Fibroblast of mammary gland (primary cell): ENCODE results near the gene RASAL2.
A peak's percentile ranks its signal among the peaks of the same experiment; 100 is the strongest.

Experiments
- DNase-seq: peaks from one replicate; pipeline ENCODE4 v3.0.0-alpha.2; 2010; ENCODE audit warnings: low read depth
- H3K4me3 ChIP-seq: 2 replicates; pipeline ENCODE4 v1.5.1; 2011; ENCODE audit warnings: low read depth, mild to moderate bottlenecking, low read length, moderate library complexity; ENCODE audit not compliant: control insufficient read depth
- TF ChIP-seq, protein P1 (sequence below): conservative IDR thresholded peaks from 2 replicates; pipeline ENCODE4 v1.5.1; 2011; ENCODE audit warnings: low read depth, low read length, inconsistent platforms; ENCODE audit not compliant: control insufficient read depth, insufficient read depth

The RASAL2 gene

DNA sequence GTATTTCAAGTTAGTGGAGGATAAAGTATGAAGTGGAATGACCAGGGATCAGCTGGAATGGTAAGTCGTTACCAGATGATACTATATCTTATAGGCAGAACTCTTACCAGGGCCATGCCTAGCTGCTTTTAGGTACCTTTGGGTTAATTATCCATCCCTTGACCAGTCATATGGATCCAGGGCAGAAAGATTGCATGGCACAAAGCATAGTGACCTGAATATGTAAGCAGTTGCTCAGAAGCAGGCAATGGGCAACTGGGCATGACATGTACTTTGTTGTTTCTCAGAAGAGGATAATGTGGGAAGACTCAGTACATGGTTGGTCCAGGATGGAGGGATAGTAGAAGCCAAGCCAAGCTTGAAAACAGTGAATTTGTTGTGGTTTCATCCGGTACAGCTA lies 315.6 kb downstream of the RASAL2 start:
- no peak for DNase-seq
- TF ChIP-seq, protein P1, sequence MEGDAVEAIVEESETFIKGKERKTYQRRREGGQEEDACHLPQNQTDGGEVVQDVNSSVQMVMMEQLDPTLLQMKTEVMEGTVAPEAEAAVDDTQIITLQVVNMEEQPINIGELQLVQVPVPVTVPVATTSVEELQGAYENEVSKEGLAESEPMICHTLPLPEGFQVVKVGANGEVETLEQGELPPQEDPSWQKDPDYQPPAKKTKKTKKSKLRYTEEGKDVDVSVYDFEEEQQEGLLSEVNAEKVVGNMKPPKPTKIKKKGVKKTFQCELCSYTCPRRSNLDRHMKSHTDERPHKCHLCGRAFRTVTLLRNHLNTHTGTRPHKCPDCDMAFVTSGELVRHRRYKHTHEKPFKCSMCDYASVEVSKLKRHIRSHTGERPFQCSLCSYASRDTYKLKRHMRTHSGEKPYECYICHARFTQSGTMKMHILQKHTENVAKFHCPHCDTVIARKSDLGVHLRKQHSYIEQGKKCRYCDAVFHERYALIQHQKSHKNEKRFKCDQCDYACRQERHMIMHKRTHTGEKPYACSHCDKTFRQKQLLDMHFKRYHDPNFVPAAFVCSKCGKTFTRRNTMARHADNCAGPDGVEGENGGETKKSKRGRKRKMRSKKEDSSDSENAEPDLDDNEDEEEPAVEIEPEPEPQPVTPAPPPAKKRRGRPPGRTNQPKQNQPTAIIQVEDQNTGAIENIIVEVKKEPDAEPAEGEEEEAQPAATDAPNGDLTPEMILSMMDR = no peak
- no peak overlapping the region for H3K4me3 ChIP-seq

GRCh38 chr1:178411756-178412399 lies 318.0 kb downstream of the RASAL2 start:
- H3K4me3 ChIP-seq = no peak overlapping the region
- TF ChIP-seq, protein P1 = no peak

DNA sequence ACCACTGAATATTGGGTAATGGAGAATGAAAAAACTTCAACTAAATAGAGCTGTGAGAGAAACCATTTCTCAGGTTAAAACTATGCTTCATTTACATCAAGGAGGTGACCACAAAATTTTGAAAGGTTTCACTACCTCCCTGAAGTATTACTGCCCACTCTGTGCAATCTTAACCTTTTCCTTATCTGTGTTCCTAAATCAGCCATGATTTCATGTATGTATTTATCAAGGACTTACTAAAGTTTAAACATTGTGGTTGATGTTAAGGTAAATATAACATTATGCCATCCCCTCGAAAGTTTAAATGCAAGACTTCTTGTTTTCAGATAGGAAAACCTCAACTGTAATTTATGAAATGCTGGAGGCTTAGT lies 318.5 kb downstream of the RASAL2 start:
- TF ChIP-seq, protein P1 = no peak
- no peak for DNase-seq
- H3K4me3 ChIP-seq = no peak overlapping the region

More at GRCh38 chr1:178411756-178412399, 318.0 kb downstream of the RASAL2 start:
- no peak for DNase-seq

DNA sequence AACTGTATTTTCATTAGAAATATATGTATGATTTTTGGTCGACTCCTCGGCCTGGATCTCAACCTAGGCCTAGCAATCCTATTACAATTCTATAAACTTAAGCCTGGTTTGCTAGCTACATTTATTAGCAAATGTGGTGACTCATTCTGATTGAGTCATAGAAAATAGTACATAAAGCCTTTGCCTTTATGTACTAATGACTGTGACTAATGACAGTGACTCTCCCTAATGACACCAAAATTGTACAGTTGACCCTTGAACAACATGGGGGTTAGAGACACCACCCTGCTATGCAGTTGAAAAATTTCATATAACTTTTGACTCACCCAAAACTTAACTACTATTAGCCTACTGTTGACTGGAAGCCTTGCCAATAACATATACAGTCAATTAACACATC lies 324.0 kb downstream of the RASAL2 start:
- H3K4me3 ChIP-seq = no peak overlapping the region
- DNase-seq = peak; percentile 96
- TF ChIP-seq, protein P1 = no peak

DNA sequence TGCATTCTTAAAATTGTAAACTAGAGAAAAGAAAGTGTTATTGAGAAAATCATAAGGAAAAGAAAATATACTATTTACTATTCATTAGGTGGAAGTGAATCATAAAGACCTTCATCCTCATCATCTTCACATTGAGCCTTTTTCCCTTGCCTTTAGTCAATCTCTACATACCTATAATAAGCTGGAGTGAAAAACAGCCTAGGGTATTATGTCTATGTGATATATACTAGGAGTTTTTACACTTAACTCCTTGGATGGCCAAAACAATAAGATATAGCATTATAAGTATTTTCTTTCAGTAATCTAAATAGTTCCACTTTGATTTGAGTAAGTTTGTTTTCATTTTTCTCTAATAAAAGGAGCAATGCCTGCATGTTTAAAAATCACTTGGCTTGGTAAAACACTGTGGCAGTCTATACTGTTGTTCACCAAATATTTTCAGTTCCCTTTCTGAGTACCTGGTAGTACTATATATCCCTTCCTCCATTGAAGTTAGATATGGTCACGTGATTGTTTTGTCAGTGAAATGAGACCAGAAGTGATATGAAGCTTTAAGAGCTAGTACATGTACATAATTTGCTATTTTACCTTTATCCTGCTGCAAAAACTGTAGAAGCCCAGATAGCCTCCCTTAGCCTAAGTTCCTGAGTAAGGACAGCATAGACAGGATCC lies 324.5 kb downstream of the RASAL2 start:
- no peak overlapping the region for H3K4me3 ChIP-seq
- DNase-seq = no peak
- TF ChIP-seq, protein P1 = no peak

DNA sequence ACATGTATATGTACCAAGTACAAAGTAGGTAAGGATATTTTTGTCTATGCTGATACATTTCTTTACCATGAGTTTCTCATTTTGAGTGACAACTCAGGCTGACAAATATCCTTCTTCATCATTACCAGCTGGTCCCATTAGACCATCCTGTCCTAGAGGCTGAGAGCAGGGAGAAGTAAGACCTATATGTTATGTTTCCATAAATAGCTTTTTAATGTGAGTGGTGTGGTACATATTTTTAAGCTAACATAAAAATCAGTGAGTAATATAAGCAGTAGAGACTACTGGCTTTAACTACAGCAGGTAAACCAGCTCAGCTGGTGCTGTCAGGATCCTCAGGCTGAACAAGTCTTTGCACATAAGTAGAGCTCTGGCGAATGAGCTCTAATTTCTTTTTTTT lies 340.5 kb downstream of the RASAL2 start:
- no peak for DNase-seq
- H3K4me3 ChIP-seq = no peak overlapping the region
- TF ChIP-seq, protein P1 = no peak
